HuH-7.5 (cell line): ENCODE measurements around the gene CADM2.

Experiments
- DNase-seq: peaks from one replicate; pipeline ENCODE4 v3.0.0; 2011; ENCODE audit warnings: low spot score

The CADM2 gene

GRCh38 chr3:84984429-84984828 lies 25.6 kb downstream of the CADM2 start:
- DNase-seq: no peak

- no peak for DNase-seq
Measured at GRCh38 chr3:84985795-84986194, 27.0 kb downstream of the CADM2 start.

- DNase-seq: no peak
Measured at GRCh38 chr3:84987706-84988504, 29.1 kb downstream of the CADM2 start.

GRCh38 chr3:84989102-84989501 lies 30.3 kb downstream of the CADM2 start:
- DNase-seq: no peak

GRCh38 chr3:84991422-84991900 lies 32.7 kb downstream of the CADM2 start:
- no peak for DNase-seq

- no peak for DNase-seq
Measured at GRCh38 chr3:84993956-84994355, 35.2 kb downstream of the CADM2 start.

GRCh38 chr3:84998545-84998944 lies 39.8 kb downstream of the CADM2 start:
- no peak for DNase-seq

GRCh38 chr3:85003479-85003878 lies 44.7 kb downstream of the CADM2 start:
- no peak for DNase-seq

GRCh38 chr3:85004147-85004546 lies 45.4 kb downstream of the CADM2 start:
- no peak for DNase-seq

- no peak for DNase-seq
Measured at GRCh38 chr3:85005946-85006345, 47.2 kb downstream of the CADM2 start.

- peak; percentile 1 for DNase-seq
Measured at GRCh38 chr3:85007195-85008094, 48.7 kb downstream of the CADM2 start.

- DNase-seq: no peak
Measured at GRCh38 chr3:85020828-85021227, 62.0 kb downstream of the CADM2 start.

GRCh38 chr3:85030052-85030451 lies 71.3 kb downstream of the CADM2 start:
- DNase-seq: no peak

GRCh38 chr3:85037203-85037602 lies 78.4 kb downstream of the CADM2 start:
- DNase-seq: no peak

- DNase-seq: no peak
Measured at GRCh38 chr3:85041001-85041400, 82.2 kb downstream of the CADM2 start.

GRCh38 chr3:85041562-85042055 lies 82.8 kb downstream of the CADM2 start:
- DNase-seq: no peak

GRCh38 chr3:85050821-85051220 lies 92.0 kb downstream of the CADM2 start:
- DNase-seq: no peak

- no peak for DNase-seq
Measured at GRCh38 chr3:85051786-85052185, 93.0 kb downstream of the CADM2 start.

- no peak for DNase-seq
Measured at GRCh38 chr3:85053626-85054025, 94.8 kb downstream of the CADM2 start.

- DNase-seq: no peak
Measured at GRCh38 chr3:85054579-85054978, 95.8 kb downstream of the CADM2 start.

GRCh38 chr3:85068911-85069310 lies 110.1 kb downstream of the CADM2 start:
- DNase-seq: no peak

GRCh38 chr3:85074003-85074402 lies 115.2 kb downstream of the CADM2 start:
- DNase-seq: no peak

GRCh38 chr3:85075663-85076062 lies 116.9 kb downstream of the CADM2 start:
- DNase-seq: no peak
